WTC11 (cell line): ENCODE measurements around the gene RREB1.

Experiments
- CREB1 ChIP-seq: sonication (generic); formaldehyde crosslinking; IDR thresholded peaks from 2 replicates; pipeline ENCODE4 v1.8.0; 2023; ENCODE audit warnings: mild to moderate bottlenecking, missing genetic modification reagents
- NR2C2 ChIP-seq: sonication (generic); formaldehyde crosslinking; IDR thresholded peaks from 2 replicates; pipeline ENCODE4 v1.8.0; 2022; ENCODE audit warnings: mild to moderate bottlenecking, missing genetic modification reagents
- TF ChIP-seq, protein P1 (sequence below): sonication (generic); formaldehyde crosslinking; IDR thresholded peaks from 2 replicates; pipeline ENCODE4 v1.8.1; 2022; ENCODE audit warnings: low read depth, mild to moderate bottlenecking, moderate library complexity, missing genetic modification reagents, borderline replicate concordance

DNA sequence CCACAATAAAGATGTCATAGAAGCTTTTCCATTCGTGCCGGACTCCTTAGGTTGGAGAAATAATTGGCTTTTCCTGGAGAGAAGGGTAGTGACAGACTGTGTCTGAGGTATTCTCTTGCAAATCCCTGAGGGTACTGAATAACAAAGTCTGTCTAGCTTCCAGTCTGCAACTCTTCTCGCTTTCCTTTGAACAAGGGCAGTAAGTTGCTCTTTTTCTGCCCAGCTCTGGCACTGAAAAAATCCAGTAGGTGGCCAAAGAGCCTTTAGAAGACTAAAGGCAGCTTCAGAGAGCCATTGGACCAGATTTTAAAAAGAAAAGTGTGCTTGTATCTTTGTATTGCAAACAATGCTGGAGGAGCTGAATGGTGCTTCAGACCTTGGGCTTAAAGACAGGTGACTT, 20.7 kb upstream of the RREB1 start:
- TF ChIP-seq NR2C2 = no peak
- TF ChIP-seq, protein P1, sequence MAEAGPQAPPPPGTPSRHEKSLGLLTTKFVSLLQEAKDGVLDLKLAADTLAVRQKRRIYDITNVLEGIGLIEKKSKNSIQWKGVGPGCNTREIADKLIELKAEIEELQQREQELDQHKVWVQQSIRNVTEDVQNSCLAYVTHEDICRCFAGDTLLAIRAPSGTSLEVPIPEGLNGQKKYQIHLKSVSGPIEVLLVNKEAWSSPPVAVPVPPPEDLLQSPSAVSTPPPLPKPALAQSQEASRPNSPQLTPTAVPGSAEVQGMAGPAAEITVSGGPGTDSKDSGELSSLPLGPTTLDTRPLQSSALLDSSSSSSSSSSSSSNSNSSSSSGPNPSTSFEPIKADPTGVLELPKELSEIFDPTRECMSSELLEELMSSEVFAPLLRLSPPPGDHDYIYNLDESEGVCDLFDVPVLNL (CRISPR knock-in tag) = no peak
- TF ChIP-seq CREB1 (CRISPR knock-in tag) = no peak
